Measurements from ENCODE around the gene NCAM1. TPM values are rescaled to one million over a fixed set of nuclear protein-coding genes. Genes with fewer than 3 reads are reported as not detected.

NCAM1 gene
- total RNA-seq, 1 experiment from 2014 or later: 12.0 TPM

DNA sequence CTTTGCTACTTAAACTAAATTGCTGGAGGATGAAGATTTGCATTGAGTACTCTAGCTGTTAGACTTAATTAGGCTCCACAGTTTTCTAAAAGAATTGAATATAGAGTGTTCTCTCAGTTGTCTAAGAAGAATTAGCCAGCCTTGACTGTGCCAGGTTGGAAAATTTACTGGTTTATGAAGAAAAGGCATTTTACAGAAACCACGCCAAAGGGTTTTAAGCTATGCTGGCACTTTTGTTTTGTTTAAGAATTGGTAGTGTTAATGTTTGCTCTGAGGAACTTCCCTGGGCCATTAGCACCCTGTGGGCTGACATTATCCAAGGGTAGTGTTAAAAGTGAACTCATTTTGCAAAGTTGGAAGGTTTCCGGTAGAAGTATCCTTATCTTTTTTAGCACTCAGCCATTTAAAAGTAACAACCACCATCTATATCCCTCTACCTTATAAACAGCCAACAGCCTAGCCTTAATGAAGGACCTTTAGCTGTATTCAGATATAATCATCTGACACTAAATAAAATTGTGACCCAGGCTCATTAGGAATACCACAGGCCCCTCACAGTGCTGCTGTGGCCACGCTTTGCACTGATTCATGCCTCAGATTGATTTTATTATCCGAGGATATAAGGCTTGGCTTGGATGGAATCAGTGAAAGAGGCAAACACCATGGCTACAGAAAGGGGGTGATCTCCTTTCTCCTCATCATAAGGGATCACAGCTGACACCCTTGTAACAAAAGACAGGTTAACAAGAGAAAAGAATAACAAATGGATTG is 158.9 kb downstream of the NCAM1 start:
- TF ChIP-seq EZH2 (IDR thresholded peaks at IDR 0.05; ENCODE audit: borderline replicate concordance, low read depth, low read length, poor library complexity, severe bottlenecking): no peak
- TF ChIP-seq, protein P1, sequence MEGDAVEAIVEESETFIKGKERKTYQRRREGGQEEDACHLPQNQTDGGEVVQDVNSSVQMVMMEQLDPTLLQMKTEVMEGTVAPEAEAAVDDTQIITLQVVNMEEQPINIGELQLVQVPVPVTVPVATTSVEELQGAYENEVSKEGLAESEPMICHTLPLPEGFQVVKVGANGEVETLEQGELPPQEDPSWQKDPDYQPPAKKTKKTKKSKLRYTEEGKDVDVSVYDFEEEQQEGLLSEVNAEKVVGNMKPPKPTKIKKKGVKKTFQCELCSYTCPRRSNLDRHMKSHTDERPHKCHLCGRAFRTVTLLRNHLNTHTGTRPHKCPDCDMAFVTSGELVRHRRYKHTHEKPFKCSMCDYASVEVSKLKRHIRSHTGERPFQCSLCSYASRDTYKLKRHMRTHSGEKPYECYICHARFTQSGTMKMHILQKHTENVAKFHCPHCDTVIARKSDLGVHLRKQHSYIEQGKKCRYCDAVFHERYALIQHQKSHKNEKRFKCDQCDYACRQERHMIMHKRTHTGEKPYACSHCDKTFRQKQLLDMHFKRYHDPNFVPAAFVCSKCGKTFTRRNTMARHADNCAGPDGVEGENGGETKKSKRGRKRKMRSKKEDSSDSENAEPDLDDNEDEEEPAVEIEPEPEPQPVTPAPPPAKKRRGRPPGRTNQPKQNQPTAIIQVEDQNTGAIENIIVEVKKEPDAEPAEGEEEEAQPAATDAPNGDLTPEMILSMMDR (conservative IDR thresholded peaks at IDR 0.05; ENCODE audit: low read depth, low read length): no peak
- DNase-seq (ENCODE audit: low spot score): no peak
- no peaks in the 10 kb centered on the region for H3K9me3 ChIP-seq (ENCODE audit: low read depth, low read length, poor library complexity, severe bottlenecking)
- H3K27ac ChIP-seq (ENCODE audit: low read depth, low read length, poor library complexity, severe bottlenecking): no peak overlapping the region
- H3K4me1 ChIP-seq (ENCODE audit: insufficient read depth, low read length, poor library complexity, severe bottlenecking): no peaks in the 10 kb centered on the region
- no TSS peak for BruUV-seq (replicated peaks)
- H3K4me3 ChIP-seq (ENCODE audit: low read depth, low read length, poor library complexity, severe bottlenecking): no peak overlapping the region
- POLR2A ChIA-PET (ENCODE audit: low non-redundant PET): no interaction called here
- H3K27me3 ChIP-seq (replicated peaks; ENCODE audit: insufficient read depth, low read depth, low read length, poor library complexity): no peaks in the 10 kb centered on the region
- intact Hi-C loops (cut with micrococcal nuclease; ENCODE audit: unreplicated experiment): loop anchor here (2.0 to 5.0 kb wide), 2 partner anchors 169 to 828 kb away; no protein-coding TSS in a partner anchor
- CTCF ChIA-PET: no interaction called here
- H3K36me3 ChIP-seq (ENCODE audit: insufficient read depth, low read length, poor library complexity, severe bottlenecking): no peaks in the 10 kb centered on the region

DNA sequence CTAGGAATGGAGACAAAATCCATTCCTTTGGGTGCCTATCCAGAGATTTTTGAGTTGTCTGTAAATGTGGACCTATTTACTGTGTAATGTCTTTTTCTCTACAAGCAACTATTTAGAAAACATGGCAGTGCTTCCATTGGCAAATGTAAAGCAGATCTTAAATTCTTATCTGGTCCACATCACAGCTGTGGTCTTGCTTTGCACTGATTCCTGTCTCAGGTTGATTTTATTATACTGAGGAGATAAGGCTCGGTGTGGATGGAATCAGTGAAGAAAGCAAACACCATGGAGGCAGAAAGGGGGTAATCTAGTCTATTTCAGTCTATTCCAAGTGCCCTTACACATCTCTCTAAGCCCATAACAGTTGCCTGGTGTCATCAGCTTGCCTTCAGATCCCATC is 160.5 kb downstream of the NCAM1 start:
- TF ChIP-seq EZH2 (IDR thresholded peaks at IDR 0.05; ENCODE audit: borderline replicate concordance, low read depth, low read length, poor library complexity, severe bottlenecking): no peak
- TF ChIP-seq, protein P1 (conservative IDR thresholded peaks at IDR 0.05; ENCODE audit: low read depth, low read length): no peak
- DNase-seq (ENCODE audit: low spot score): no peak
- ChIA-PET CTCF (no interaction called here), POLR2A (ENCODE audit: low non-redundant PET) (interaction anchor here (0.6 kb wide), 2 partner anchors 19 to 101 kb away, joined by 3 to 12 read pairs; no protein-coding TSS in a partner anchor)
- no peaks in the 10 kb centered on the region for H3K9me3 ChIP-seq (ENCODE audit: low read depth, low read length, poor library complexity, severe bottlenecking)
- no peaks in the 10 kb centered on the region for H3K36me3 ChIP-seq (ENCODE audit: insufficient read depth, low read length, poor library complexity, severe bottlenecking)
- H3K4me3 ChIP-seq (ENCODE audit: low read depth, low read length, poor library complexity, severe bottlenecking): no peak overlapping the region
- no peaks in the 10 kb centered on the region for H3K4me1 ChIP-seq (ENCODE audit: insufficient read depth, low read length, poor library complexity, severe bottlenecking)
- intact Hi-C loops (cut with micrococcal nuclease; ENCODE audit: unreplicated experiment): no loop called here
- BruUV-seq (replicated peaks): no TSS peak
- H3K27me3 ChIP-seq (replicated peaks; ENCODE audit: insufficient read depth, low read depth, low read length, poor library complexity): no peaks in the 10 kb centered on the region
- H3K27ac ChIP-seq (ENCODE audit: low read depth, low read length, poor library complexity, severe bottlenecking): no peak overlapping the region

DNA sequence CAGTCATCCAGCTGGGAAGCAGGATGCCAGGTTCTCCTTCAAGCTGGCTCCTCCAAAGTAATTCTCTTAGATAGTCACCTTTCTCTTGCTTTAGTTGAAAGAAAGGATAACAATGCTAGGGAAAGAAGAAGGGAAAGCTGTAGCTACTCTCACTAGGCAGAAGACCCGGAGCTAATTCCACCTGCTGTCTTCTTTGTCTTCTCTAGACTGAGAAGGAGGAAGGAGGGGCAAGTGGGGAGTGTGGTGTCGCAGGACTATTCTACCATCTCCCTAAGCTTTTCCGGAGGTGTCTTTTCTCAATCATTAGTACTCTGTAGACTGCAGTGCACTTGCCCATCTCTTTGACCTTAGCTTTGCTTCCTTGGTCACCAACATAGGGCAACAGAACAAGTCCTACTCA is 162.8 kb downstream of the NCAM1 start:
- no peak for TF ChIP-seq EZH2 (IDR thresholded peaks at IDR 0.05; ENCODE audit: borderline replicate concordance, low read depth, low read length, poor library complexity, severe bottlenecking)
- TF ChIP-seq, protein P1 (conservative IDR thresholded peaks at IDR 0.05; ENCODE audit: low read depth, low read length): no peak
- POLR2A ChIA-PET (ENCODE audit: low non-redundant PET): interaction anchor here (0.5 kb wide), 1 partner anchor 85 kb away, joined by 3 read pairs; no protein-coding TSS in a partner anchor

More for the DNA sequence above, 162.8 kb downstream of the NCAM1 start:
- BruUV-seq (replicated peaks): no TSS peak
- no peaks in the 10 kb centered on the region for H3K36me3 ChIP-seq (ENCODE audit: insufficient read depth, low read length, poor library complexity, severe bottlenecking)
- H3K27ac ChIP-seq (ENCODE audit: low read depth, low read length, poor library complexity, severe bottlenecking): no peak overlapping the region
- no peak overlapping the region for H3K4me3 ChIP-seq (ENCODE audit: low read depth, low read length, poor library complexity, severe bottlenecking)
- H3K4me1 ChIP-seq (ENCODE audit: insufficient read depth, low read length, poor library complexity, severe bottlenecking): no peaks in the 10 kb centered on the region
- CTCF ChIA-PET: no interaction called here
- DNase-seq (ENCODE audit: low spot score): no peak
- no peaks in the 10 kb centered on the region for H3K27me3 ChIP-seq (replicated peaks; ENCODE audit: insufficient read depth, low read depth, low read length, poor library complexity)
- H3K9me3 ChIP-seq (ENCODE audit: low read depth, low read length, poor library complexity, severe bottlenecking): no peaks in the 10 kb centered on the region
- intact Hi-C loops (cut with micrococcal nuclease; ENCODE audit: unreplicated experiment): no loop called here
